Measurements from ENCODE around the gene CUX1. TPM values are rescaled to one million over a fixed set of nuclear protein-coding genes. Genes with fewer than 3 reads are reported as not detected.

Gene CUX1
- total and polyA plus RNA-seq, 2 of the 13 experiments (the other 11 are each of a cell fraction or from before 2014, with no cell fraction given) = 13.7 to 14.9 TPM

GRCh38 chr7:102024769-102025391 is 207.5 kb downstream of the CUX1 start (continued):
- 0 out of 2 replicates have a peak, but pooled peaks have one; percentile 30 for TF ChIP-seq DR1 (CRISPR knock-in tag; IDR thresholded peaks at IDR 0.05)
- TF ChIP-seq SRY (CRISPR knock-in tag; IDR thresholded peaks at IDR 0.05) = no peak
- TF ChIP-seq ARHGAP35 (CRISPR knock-in tag; IDR thresholded peaks at IDR 0.05; ENCODE audit: borderline replicate concordance) = no peak
- no peak for TF ChIP-seq NRL (CRISPR knock-in tag; IDR thresholded peaks at IDR 0.05; ENCODE audit: borderline replicate concordance)
- no peak for TF ChIP-seq ZNF503 (CRISPR knock-in tag; IDR thresholded peaks at IDR 0.05)
- 0 out of 2 replicates have a peak, but pooled peaks have one; percentile 28 for TF ChIP-seq TRIM24 (CRISPR knock-in tag; IDR thresholded peaks at IDR 0.05)
- TF ChIP-seq ZNF607 (CRISPR knock-in tag; IDR thresholded peaks at IDR 0.05; ENCODE audit: borderline replicate concordance) = 0 out of 2 replicates have a peak, but pooled peaks have one; percentile 38
- no peak for TF ChIP-seq KMT2B (CRISPR knock-in tag; IDR thresholded peaks at IDR 0.05)
- no peak; the same call in 1 of the 2 replicates for TF ChIP-seq ZFP90 (CRISPR knock-in tag; IDR thresholded peaks at IDR 0.05; ENCODE audit: borderline replicate concordance)
- no peak for TF ChIP-seq ZSCAN22 (CRISPR knock-in tag; IDR thresholded peaks at IDR 0.05)
- peak; percentile 78; the same call in 1 of the 2 replicates for TF ChIP-seq TBX3 (IDR thresholded peaks at IDR 0.05; ENCODE audit: borderline replicate concordance)
- no peak for TF ChIP-seq E2F1 (CRISPR knock-in tag; IDR thresholded peaks at IDR 0.05)
- TF ChIP-seq ZNF710 (CRISPR knock-in tag; IDR thresholded peaks at IDR 0.05; ENCODE audit: borderline replicate concordance) = no peak
- no peak for TF ChIP-seq ZNF629 (CRISPR knock-in tag; conservative IDR thresholded peaks at IDR 0.05)
- TF ChIP-seq FOXK2 (IDR thresholded peaks at IDR 0.05) = peak; percentile 82
- peak; percentile 65; the same call in 1 of the 2 replicates for TF ChIP-seq CCDC6 (CRISPR knock-in tag; IDR thresholded peaks at IDR 0.05)
- TF ChIP-seq ZNF180 (CRISPR knock-in tag; IDR thresholded peaks at IDR 0.05; ENCODE audit: borderline replicate concordance, low read depth) = no peak
- no peak for TF ChIP-seq ZNF251 (CRISPR knock-in tag; IDR thresholded peaks at IDR 0.05)
- TF ChIP-seq ZNF512 (CRISPR knock-in tag; IDR thresholded peaks at IDR 0.05) = no peak
- TF ChIP-seq ZNF12 (CRISPR knock-in tag; IDR thresholded peaks at IDR 0.05) = no peak; the same call in 1 of the 2 replicates
- TF ChIP-seq IRF2 (CRISPR knock-in tag; IDR thresholded peaks at IDR 0.05) = peak; percentile 66
- peak; percentile 3; the same call in 1 of the 2 replicates for TF ChIP-seq BCL6 (CRISPR knock-in tag; IDR thresholded peaks at IDR 0.05)
- TF ChIP-seq ZSCAN29 (CRISPR knock-in tag; conservative IDR thresholded peaks at IDR 0.05) = no peak
- TF ChIP-seq NR2F6 (IDR thresholded peaks at IDR 0.05) = peak; percentile 21; the same call in 1 of the 2 replicates
- no peak; the same call in 1 of the 2 replicates for TF ChIP-seq NR2F6 (CRISPR knock-in tag; IDR thresholded peaks at IDR 0.05)
